Measurements from ENCODE around the gene HBG1.

The HBG1 gene

GRCh38 chr11:5245155-5245554 lies 4.5 kb downstream of the HBG1 start:
- FAIRE-seq = no peak

- no peak for FAIRE-seq
These were observed 5.9 kb downstream of the HBG1 start for GRCh38 chr11:5243816-5244180.

GRCh38 chr11:5242933-5243815 lies 6.5 kb downstream of the HBG1 start:
- no peak for FAIRE-seq

- no peak for FAIRE-seq
These were observed 7.4 kb downstream of the HBG1 start for GRCh38 chr11:5242208-5242607.

- FAIRE-seq = no peak
These were observed 8.2 kb downstream of the HBG1 start for GRCh38 chr11:5241458-5241857.

- FAIRE-seq = no peak
These were observed 9.2 kb downstream of the HBG1 start for GRCh38 chr11:5240458-5240857.

- FAIRE-seq = no peak
These were observed 9.6 kb downstream of the HBG1 start for GRCh38 chr11:5240056-5240455.

- FAIRE-seq = no peak
These were observed 10.6 kb downstream of the HBG1 start for GRCh38 chr11:5239046-5239445.

- FAIRE-seq = no peak
These were observed 11.2 kb downstream of the HBG1 start for GRCh38 chr11:5238486-5238885.

- no peak for FAIRE-seq
These were observed 12.2 kb downstream of the HBG1 start for GRCh38 chr11:5237420-5237819.

- no peak for FAIRE-seq
These were observed 14.1 kb downstream of the HBG1 start for GRCh38 chr11:5235364-5236095.

GRCh38 chr11:5234381-5234834 lies 15.2 kb downstream of the HBG1 start, which contains the start of gene HBD:
Gene HBD, minus strand, starts transcription at chr11:5234483. Its CDS starts 50 bp downstream, at chr11:5234433.
- no peak for FAIRE-seq

- no peak for FAIRE-seq
These were observed 16.4 kb downstream of the HBG1 start for GRCh38 chr11:5233307-5233706.

- no peak for FAIRE-seq
These were observed 16.8 kb downstream of the HBG1 start for GRCh38 chr11:5232821-5233220.

- no peak for FAIRE-seq
These were observed 17.5 kb downstream of the HBG1 start for GRCh38 chr11:5232176-5232575.

GRCh38 chr11:5231111-5231510 lies 18.5 kb downstream of the HBG1 start:
- FAIRE-seq = no peak

- FAIRE-seq = no peak
These were observed 19.4 kb downstream of the HBG1 start for GRCh38 chr11:5230266-5230665.

- no peak for FAIRE-seq
These were observed 19.9 kb downstream of the HBG1 start for GRCh38 chr11:5229796-5230195.

GRCh38 chr11:5229356-5229755 lies 20.3 kb downstream of the HBG1 start:
- FAIRE-seq = no peak

- FAIRE-seq = no peak
These were observed 21.5 kb downstream of the HBG1 start for GRCh38 chr11:5228124-5228523.

GRCh38 chr11:5227681-5228080 lies 22.0 kb downstream of the HBG1 start:
- no peak for FAIRE-seq

- FAIRE-seq = no peak
These were observed 22.8 kb downstream of the HBG1 start, which contains the start of gene HBB for GRCh38 chr11:5226732-5227310. Gene HBB, minus strand, starts transcription at chr11:5227071. Its CDS starts 50 bp downstream, at chr11:5227021.

GRCh38 chr11:5225480-5225871 lies 24.2 kb downstream of the HBG1 start:
- FAIRE-seq = no peak

Measured in A204.1 (cell line).